Osteocyte (in vitro differentiated cells): ENCODE data around the gene SYTL2. TPM values are rescaled to one million over a fixed set of nuclear protein-coding genes. Genes with fewer than 3 reads are reported as not detected.

ENCODE experiments used
- DNase-seq: peaks from one replicate; pipeline ENCODE4 v3.0.0; 2021; ENCODE audit warnings: mixed read lengths; ENCODE audit not compliant: unreplicated experiment; ENCODE audit errors: extremely low spot score
- H3K27ac Mint-ChIP-seq: one replicate; pipeline ENCODE4 v1.8.0; 2021; ENCODE audit warnings: mild to moderate bottlenecking, mixed read lengths; ENCODE audit not compliant: unreplicated experiment
- H3K27me3 Mint-ChIP-seq: one replicate; pipeline ENCODE4 v1.8.0; 2021; ENCODE audit warnings: mixed read lengths; ENCODE audit not compliant: unreplicated experiment
- H3K36me3 Mint-ChIP-seq: one replicate; pipeline ENCODE4 v1.8.0; 2021; ENCODE audit warnings: mixed read lengths; ENCODE audit not compliant: unreplicated experiment
- H3K4me1 Mint-ChIP-seq: one replicate; pipeline ENCODE4 v1.8.0; 2021; ENCODE audit warnings: mixed read lengths; ENCODE audit not compliant: unreplicated experiment
- H3K4me3 Mint-ChIP-seq: one replicate; pipeline ENCODE4 v1.8.0; 2021; ENCODE audit warnings: mild to moderate bottlenecking, moderate library complexity, mixed read lengths; ENCODE audit not compliant: unreplicated experiment
- H3K9me3 Mint-ChIP-seq: one replicate; pipeline ENCODE4 v1.8.0; 2021; ENCODE audit warnings: mixed read lengths; ENCODE audit not compliant: unreplicated experiment
- total RNA-seq: library from RNA; stranded (reverse); gene quantifications from 2 replicates; pipeline ENCODE4 v1.2.1, GENCODE V29; 2021
- TF ChIP-seq, protein P1 (sequence below): fragments of 200-600 bp; sonication (generic); IDR thresholded peaks from 2 replicates; pipeline ENCODE4 v1.5.0; 2021; ENCODE audit warnings: antibody characterized with exemption, mild to moderate bottlenecking, moderate library complexity

Gene SYTL2
- total RNA-seq, 1 donor from 2014 or later: 4.0 TPM

DNA sequence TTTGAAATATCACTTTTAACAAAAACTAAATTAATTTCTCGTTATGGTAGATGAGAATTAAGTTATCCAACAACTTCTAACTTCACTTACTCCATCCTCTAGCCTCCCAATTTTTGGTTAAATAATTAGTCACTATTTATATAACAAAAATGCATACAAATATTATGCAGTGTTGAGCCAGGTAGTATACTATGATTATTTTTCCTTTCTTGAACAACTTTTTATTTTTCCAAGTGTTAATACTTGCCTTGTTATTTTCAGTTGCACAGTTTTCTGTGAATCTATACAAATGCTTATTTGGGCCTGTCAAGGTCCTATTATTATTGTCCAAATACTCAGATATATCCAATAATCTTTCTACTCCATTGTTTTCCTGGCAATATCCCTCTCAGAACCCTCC, 24.3 kb upstream of the SYTL2 start:
- H3K4me3 Mint-ChIP-seq: no peak overlapping the region
- TF ChIP-seq, protein P1, sequence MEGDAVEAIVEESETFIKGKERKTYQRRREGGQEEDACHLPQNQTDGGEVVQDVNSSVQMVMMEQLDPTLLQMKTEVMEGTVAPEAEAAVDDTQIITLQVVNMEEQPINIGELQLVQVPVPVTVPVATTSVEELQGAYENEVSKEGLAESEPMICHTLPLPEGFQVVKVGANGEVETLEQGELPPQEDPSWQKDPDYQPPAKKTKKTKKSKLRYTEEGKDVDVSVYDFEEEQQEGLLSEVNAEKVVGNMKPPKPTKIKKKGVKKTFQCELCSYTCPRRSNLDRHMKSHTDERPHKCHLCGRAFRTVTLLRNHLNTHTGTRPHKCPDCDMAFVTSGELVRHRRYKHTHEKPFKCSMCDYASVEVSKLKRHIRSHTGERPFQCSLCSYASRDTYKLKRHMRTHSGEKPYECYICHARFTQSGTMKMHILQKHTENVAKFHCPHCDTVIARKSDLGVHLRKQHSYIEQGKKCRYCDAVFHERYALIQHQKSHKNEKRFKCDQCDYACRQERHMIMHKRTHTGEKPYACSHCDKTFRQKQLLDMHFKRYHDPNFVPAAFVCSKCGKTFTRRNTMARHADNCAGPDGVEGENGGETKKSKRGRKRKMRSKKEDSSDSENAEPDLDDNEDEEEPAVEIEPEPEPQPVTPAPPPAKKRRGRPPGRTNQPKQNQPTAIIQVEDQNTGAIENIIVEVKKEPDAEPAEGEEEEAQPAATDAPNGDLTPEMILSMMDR: no peak
- peaks cover 2% of the 10 kb centered on the region for H3K36me3 Mint-ChIP-seq
- H3K4me1 Mint-ChIP-seq: no peaks in the 10 kb centered on the region
- no peaks in the 10 kb centered on the region for H3K27me3 Mint-ChIP-seq
- H3K27ac Mint-ChIP-seq: no peak overlapping the region
- no peak for DNase-seq
- peaks cover 15% of the 10 kb centered on the region for H3K9me3 Mint-ChIP-seq

DNA sequence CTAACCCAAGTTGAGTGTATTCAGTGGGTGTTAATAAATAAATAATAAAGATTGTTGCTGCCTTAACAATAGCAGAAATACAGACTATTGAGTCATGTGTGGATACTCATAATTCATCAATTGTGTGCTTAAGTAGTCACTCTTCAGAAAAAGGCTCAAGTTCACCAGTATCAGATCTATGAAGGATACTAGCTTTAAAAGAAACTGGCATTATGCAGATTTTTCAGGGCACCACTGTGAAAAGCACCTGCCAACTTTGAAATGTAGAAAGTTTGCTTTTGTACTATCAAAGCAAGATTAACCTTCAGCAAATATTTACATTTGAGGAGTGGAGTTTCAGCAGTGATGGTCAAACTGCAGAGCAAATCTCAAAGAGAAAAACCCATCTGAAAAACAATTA, 20.1 kb upstream of the SYTL2 start:
- Mint-ChIP-seq H3K27ac (no peak overlapping the region), H3K36me3 (no peaks in the 10 kb centered on the region), H3K4me3 (no peak overlapping the region), H3K4me1 (peaks cover 22% of the 10 kb centered on the region), H3K27me3 (no peaks in the 10 kb centered on the region), H3K9me3 (peaks cover 11% of the 10 kb centered on the region)
- no peak for DNase-seq
- TF ChIP-seq, protein P1: no peak

DNA sequence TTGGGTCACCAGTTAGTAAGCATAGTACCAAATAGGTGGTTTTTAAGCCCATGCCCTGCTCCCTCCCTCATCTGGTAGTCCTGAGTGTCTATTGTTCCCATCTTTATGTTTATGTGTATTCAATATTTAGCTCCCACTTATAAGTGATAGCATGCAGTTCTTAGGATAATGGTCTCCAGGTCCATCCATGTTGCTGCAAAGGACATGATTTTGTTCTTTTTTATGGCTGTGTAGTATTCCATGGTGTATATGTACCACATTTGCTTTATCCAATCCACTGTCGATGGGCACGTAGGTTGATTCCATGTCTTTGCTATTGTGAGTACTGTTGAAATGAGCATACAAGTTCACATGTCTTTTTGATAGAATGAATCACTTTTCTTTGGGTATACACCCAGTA, 18.2 kb upstream of the SYTL2 start:
- Mint-ChIP-seq H3K4me1 (peaks cover 22% of the 10 kb centered on the region), H3K4me3 (no peak overlapping the region), H3K9me3 (no peaks in the 10 kb centered on the region), H3K36me3 (no peaks in the 10 kb centered on the region), H3K27ac (no peak overlapping the region), H3K27me3 (no peaks in the 10 kb centered on the region)
- TF ChIP-seq, protein P1: no peak
- no peak for DNase-seq

DNA sequence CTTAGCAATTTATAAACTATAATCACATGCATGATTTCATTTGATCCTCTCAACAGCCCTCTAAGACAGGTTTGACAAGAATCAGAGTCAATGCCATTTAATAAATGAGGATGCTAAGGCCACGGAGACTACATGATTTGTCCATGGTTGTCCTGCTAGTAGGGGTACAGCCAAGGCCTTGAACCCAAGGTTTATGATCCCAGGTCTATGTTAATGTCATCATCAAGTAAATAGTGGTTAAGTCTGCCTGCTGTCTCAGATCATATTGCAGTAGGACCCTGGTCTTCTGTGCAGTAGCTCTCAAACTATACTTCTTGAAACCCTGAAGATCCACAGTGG, 17.7 kb upstream of the SYTL2 start:
- peaks cover 22% of the 10 kb centered on the region for H3K4me1 Mint-ChIP-seq
- H3K9me3 Mint-ChIP-seq: no peaks in the 10 kb centered on the region
- no peak overlapping the region for H3K4me3 Mint-ChIP-seq
- TF ChIP-seq, protein P1: no peak
- H3K27me3 Mint-ChIP-seq: no peaks in the 10 kb centered on the region
- no peaks in the 10 kb centered on the region for H3K36me3 Mint-ChIP-seq
- DNase-seq: no peak
- H3K27ac Mint-ChIP-seq: peak overlapping the region; percentile 92

DNA sequence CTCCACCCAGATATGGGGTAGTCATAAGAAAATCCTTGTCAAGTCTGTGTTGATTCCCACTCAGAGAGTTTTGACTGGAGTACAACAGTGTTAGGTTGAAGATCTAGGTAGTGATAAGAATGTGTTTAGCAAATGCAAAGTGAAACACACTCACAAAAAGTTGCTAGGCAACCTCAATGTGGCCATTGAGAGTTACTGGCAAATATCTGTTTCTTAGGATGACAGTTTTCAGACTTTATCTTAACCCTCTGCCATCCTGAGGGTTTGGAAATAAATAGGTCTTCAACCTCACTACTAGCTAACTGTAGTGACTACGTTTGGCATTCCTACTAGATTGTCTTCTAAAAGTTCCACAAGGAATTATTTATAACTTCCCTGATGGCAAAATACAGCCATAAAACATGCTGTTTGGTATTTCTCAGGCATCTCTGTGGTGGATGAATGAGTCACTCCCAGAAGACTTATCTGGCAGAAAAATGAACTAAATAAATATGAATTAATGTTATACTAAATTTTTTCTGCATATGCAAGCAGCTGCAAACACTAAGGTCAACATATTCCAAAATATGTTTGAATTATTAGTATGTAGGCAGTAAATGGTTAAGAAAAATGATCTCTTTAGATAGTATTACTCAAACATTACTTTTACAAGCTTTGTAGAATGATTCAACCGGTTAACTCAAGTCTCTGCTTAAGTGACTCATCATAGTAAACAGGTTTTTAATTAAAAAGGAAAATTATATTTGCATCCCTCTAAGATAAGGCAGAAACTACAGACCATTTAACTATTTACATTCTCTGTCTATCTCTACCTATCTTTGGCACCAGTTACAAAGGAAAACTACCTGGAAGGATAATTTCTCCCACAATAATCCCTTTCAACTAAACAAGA, 17.1 kb upstream of the SYTL2 start:
- H3K4me3 Mint-ChIP-seq: no peak overlapping the region
- no peaks in the 10 kb centered on the region for H3K9me3 Mint-ChIP-seq

More for the DNA sequence above, 17.1 kb upstream of the SYTL2 start:
- no peaks in the 10 kb centered on the region for H3K36me3 Mint-ChIP-seq
- no peaks in the 10 kb centered on the region for H3K27me3 Mint-ChIP-seq
- H3K4me1 Mint-ChIP-seq: peaks cover 22% of the 10 kb centered on the region
- H3K27ac Mint-ChIP-seq: peak overlapping the region; percentile 92
- no peak for DNase-seq
- TF ChIP-seq, protein P1: no peak
